ENCODE results near the gene LAMB4.

The LAMB4 gene

GRCh38 chr7:108112683-108113082 is 17.5 kb downstream of the LAMB4 start:
- DNase-seq (ENCODE audit: low read depth, low spot score): no peak

GRCh38 chr7:108109221-108109908 is 20.8 kb downstream of the LAMB4 start:
- DNase-seq (ENCODE audit: low read depth, low spot score): no peak

GRCh38 chr7:108108131-108108530 is 22.0 kb downstream of the LAMB4 start:
- no peak for DNase-seq (ENCODE audit: low read depth, low spot score)

DNA sequence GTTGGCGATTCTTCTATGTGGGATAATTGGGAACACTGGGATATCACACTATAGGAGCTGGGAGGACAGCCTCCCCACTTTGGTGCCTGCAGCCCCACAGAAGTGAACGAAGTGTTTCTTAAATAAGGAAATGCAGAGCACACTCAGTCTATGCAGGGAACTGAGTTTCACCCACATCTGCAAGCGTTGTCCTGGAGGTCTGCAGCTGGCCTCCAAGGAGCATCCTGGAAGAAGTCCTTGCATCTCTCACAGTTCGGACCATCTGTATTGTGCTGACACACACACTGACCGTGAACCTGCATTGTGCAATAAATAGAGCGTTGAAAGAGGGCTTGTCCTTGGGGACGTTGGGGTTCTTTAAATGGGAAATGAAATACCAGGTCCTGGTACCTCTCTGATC is 25.8 kb downstream of the LAMB4 start:
- no peak for DNase-seq (ENCODE audit: low read depth, low spot score)

DNA sequence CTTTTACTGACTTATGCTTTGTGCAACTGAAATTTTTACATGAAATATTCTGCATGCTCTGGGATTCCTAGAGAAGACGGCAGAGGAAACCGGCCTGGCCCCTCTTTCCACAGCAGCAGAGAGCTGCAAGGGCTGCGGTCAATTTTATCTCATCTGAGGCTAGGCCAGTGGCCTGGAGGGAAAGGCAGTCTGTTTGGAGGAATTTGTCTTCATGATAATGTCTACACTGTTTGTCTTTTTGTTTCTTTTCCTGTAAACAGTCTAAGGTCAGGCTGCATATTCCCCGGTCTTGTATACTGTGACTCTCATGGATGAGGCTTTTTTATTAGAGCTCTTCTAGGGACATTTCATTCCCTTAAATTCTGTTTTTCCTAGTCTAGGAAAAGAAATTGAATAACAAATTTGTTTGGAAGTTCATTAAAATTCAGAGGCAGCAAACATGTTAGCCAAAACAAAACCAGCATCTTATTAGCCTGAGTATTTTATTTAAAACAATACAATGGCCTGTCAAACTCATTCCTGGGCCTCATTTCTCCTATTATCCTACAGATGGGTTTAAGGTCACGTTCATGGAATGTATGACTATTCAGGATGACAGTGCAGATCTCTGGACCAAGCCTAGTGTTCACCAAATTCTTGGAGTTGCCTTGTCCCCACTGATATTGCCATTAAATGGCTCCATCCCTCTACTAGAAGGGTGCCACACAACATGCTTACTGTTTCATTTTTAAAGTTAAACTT is 26.4 kb downstream of the LAMB4 start:
- no peak for DNase-seq (ENCODE audit: low read depth, low spot score)

- no peak for DNase-seq (ENCODE audit: low read depth, low spot score)
Measured at GRCh38 chr7:108102671-108103312, 27.4 kb downstream of the LAMB4 start.

DNA sequence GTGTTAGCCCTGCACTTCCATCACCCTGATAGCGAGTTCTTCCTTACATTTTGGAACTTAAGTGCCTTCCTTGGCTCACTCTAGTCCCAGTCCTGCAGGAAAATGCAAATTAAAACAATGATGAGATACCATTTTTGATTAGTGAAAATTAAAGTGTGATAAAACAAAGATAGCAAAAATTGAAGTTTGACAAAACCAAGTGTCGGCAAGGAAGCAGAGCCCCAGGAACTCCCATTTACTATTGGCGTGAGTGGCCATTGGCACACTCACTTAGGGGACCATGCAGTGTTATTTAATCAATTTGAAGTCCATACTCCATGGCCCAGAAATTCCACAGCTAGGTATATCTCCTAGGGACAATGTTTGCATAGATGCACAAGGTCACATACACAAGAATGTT is 28.4 kb downstream of the LAMB4 start:
- no peak for DNase-seq (ENCODE audit: low read depth, low spot score)

DNA sequence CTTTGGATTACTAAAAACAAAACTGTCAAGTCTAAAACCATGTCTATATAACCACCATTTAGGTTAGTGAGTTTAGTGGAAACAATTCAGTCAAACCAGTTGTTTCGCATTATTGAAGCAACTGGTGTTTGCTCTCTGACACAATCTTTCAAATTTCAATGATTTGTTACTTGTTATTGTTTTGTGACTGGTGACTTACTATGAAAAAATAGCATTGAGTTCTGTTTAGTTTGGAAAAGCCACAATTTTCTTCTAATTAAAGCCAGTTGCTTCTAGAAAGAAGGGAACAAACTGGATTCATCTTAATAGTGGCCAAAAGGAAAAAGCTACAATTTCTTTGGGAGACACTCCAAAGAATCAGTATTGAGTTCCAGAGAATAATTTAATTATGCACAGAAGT is 30.4 kb downstream of the LAMB4 start:
- no peak for DNase-seq (ENCODE audit: low read depth, low spot score)

DNA sequence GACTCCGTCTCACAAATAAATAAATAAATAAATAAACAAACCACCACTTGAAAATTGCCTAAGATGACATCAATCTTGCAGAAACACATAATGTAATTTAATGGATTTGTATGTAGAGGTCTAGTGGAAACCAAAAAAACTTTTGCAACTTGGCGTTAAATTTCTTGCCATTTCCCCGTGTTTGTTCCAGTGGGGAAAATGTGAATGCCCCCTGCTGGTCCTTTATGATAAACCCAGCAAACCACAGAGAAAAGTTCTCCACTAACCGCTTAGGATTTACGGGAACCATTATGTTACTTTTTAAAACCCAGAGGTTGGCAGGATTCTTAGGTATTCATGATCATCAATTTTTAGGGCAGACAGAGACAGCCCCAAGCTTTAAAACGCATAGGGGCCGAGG is 32.5 kb downstream of the LAMB4 start:
- DNase-seq (ENCODE audit: low read depth, low spot score): no peak

GRCh38 chr7:108096996-108097395 is 33.2 kb downstream of the LAMB4 start:
- no peak for DNase-seq (ENCODE audit: low read depth, low spot score)

DNA sequence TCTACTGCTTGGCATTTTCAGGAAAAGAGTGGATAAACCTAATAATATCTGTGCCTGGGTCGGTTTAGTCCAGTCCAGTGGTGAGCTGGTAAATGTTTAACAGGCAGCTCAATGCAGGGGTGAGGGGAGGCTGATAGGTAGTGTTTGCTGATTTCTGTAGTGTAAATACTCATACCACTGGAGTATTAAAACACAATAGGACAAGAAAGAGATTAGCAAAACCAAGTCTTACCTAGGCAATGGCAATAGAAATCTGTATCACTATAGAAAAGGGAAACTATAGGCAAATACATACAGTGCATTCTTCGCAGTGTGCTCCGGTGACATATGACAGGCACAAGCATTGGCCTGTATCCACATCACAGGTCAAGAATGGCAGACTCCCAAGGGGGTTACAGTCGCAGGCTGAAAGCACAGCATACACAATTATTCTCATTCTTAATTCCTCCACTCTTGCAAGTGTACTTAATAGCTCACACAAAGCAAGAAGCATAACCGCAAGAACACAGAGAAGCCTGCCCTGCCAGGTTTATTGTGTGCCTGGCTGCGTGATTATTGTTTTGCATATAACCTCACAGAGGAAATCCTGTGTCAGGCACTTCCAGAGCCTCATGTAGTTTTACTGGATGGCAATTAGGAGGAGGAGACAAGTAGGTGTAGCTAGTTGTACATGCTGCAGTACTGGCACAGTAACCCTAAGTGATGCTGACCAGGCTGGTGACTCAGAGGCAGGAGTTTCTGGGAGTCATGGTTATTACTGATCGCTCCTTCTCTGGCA is 35.0 kb downstream of the LAMB4 start:
- no peak for DNase-seq (ENCODE audit: low read depth, low spot score)

GRCh38 chr7:108094346-108094745 is 35.8 kb downstream of the LAMB4 start:
- DNase-seq (ENCODE audit: low read depth, low spot score): no peak

DNA sequence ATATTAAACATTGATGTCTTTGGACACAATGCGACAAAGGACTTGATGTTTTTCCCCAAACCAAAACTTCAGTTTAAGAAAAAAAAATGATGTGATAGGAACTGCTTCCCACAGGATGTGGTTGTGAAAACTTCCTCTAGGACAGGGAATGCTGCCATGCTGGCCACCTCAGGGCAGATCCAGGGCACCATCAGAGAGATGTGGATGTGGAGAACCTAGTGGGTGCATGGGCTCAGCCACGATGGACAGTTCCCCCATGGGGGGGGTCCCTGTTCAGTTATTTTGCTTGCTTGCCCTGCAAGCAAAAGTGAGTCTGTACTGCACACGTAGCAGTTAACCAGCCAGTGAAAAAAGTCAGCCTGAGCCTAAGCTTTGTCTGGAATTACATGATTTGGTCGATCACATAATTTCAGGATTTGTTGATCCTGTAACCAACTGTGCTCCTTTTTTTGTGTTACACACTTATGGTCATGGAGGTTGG is 36.3 kb downstream of the LAMB4 start:
- no peak for DNase-seq (ENCODE audit: low read depth, low spot score)

- DNase-seq (ENCODE audit: low read depth, low spot score): no peak
Measured at GRCh38 chr7:108093341-108093740, 36.8 kb downstream of the LAMB4 start.

- DNase-seq (ENCODE audit: low read depth, low spot score): no peak
Measured at GRCh38 chr7:108091461-108091831, 38.7 kb downstream of the LAMB4 start.

DNA sequence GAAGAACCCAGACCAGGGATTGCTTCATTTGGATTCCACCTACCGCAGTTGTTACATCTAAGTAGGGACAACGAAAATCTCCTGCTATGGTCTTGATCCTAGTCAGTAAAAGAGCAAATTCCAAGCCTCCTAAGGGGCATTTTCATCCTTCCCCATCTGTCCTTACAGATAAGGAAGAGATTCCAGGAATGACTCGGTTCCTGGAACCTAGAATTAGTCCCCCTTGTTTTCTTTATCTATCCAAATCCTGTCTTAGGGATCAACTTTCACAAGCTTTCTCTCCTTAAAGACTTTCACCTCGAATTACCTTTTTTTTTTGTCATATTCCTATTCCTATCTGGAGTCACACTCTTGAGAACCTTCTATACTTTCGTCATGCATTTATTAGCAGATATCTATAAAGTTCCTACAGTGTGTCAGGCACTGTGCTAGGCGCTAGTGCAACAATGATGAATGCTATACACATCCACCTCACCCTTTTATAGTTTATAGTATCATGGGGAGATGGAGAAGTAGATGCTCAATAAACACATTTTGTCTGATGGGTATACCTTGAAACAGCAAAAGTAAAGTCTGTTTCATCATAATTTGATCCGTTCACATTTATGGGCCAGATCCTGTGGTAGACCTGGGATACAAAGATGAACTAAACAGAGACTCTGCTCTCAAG is 39.2 kb downstream of the LAMB4 start:
- DNase-seq (ENCODE audit: low read depth, low spot score): no peak

- DNase-seq (ENCODE audit: low read depth, low spot score): no peak
Measured at GRCh38 chr7:108089381-108089780, 40.8 kb downstream of the LAMB4 start.

DNA sequence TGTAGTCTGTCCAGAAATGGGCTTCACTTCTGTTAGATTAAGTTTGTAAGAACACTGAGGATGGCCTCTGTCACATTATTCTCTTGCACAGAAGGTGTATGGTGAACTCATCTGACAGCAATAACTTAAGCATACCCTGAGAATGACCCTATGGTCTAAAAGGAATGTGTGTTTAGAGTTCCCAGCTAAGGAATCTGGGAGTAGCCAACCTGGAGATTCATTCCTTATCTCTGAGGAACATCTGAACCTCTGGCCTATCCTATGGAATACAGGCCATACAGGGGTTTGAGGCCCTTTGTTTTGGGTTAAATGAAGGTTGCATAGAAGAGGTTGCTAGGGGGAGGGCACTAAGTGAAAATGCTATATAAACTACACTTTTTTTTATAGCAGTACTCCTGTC is 41.4 kb downstream of the LAMB4 start:
- DNase-seq (ENCODE audit: low read depth, low spot score): no peak

DNA sequence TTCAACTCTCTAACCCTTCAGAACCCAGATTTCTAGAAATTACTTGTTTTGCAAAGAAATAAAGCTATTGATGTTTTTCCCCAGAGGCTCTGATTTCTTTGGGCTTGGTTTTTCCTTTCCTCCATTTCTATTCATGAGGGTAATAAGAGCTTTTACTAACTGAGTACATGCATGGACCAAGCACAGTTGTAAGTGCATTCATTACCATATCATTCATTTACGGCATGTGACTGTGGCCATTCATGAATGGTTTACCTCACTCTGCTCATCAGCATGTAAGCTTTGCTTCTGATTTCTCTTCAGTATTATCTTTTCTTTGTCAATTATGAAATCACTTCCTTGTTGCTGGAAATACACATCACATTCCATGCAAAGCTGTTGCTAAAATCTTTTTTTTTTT is 42.4 kb downstream of the LAMB4 start:
- no peak for DNase-seq (ENCODE audit: low read depth, low spot score)

- no peak for DNase-seq (ENCODE audit: low read depth, low spot score)
Measured at GRCh38 chr7:108086962-108087361, 43.2 kb downstream of the LAMB4 start.

DNA sequence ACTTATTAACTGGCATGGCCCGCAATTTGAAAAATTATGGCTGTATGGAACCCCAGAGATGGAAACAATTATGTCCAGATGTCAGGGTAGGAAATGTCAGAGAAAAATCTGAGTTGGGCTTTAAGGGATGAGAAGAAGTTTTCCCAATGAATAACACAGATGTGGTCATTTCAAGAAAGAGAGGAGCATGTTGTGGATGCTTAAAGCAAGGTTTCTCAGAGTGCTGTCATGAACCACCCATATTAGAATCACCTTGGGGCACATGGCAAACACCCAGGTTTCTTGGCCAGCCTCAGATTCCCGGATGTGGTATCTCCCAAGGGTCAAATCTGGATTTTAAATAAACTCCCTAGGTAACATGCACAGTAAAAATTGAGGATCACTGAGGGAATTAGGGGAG is 43.6 kb downstream of the LAMB4 start:
- no peak for DNase-seq (ENCODE audit: low read depth, low spot score)

DNA sequence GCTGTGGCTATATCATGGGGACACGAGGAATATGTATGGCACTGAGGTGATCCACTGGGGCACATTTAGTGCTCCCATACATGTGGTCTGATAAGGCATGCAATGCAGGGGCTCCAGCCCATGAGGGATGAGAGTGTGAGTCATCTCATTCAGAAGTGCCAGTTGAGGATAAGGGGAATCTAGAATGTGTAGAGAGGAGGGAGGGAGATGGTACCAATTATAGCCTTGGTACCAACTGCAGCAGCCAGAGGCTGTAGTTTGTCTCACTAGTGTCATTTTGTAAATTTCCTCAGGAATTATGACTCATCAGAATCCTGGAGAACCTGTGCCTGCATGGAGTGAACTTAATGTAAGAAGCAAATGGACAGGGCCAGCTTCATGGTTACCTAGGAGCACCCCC is 46.2 kb downstream of the LAMB4 start:
- no peak for DNase-seq (ENCODE audit: low read depth, low spot score)
